Eye (tissue), 1 donor: ENCODE data around the gene LRRC15.

ENCODE experiments used
- DNase-seq: peaks from one replicate; pipeline ENCODE4 v3.0.0-alpha.2; 2015

Gene LRRC15

DNA sequence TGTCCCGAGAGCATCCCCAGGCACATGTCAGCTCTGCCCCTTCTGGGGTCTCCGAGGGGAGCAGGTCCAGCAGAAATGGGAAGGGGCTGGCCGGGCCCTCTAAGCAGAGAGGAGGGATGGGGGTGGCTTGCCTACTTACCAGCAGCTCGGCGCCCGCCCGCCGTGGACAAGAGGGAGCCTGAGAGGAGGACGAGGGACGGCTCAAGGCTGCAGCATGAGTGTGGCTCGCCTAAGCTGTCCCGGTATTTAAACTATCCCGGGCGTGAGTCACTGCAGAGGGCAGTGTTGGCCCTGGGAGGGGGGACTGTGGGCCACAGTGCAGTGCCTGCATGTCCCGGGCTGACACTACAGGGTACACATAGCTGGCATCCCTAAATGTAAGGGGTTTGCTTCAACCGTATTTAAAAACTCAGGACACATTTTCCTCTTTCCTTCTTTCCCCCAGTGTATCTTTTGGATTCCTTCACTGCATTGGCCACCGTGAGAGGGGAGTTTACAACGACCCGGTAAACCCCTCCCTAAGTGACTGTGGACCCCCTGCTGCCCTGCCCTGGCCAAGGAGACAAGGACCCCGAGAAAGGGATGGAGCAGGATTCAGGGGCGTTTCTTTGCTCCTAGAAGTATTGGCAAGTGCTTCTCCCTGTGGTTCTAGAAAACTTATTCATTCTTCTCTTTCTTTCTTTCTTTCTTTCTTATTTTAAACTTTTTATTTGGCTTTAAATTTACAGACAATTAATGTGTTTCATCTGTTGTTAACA is at the start of gene LRRC15:
TSS of gene LRRC15 (minus strand) at position 222 of the 758 bp plus-strand sequence. CDS start 8,700 bp downstream, outside the sequence.
- peak; percentile 34 for DNase-seq

DNA sequence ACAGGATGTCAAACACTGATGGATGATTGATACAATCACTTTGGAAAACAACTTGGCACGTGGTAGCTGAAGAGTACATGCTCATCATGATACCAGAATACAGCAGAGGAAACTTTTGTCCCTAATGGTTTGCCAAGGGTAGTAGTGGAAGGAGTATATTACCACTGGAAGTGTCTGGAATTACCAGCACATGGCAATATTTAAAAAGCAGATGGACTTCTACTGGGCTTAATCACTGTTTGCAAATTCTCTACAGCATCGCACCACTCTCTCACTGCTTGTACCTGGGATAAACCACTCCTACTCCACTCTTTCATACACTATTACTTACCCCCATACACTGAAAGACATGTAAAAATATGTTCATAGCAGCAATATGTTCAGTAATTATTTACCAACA is 49.1 kb upstream of the LRRC15 start:
- DNase-seq, result no peak

DNA sequence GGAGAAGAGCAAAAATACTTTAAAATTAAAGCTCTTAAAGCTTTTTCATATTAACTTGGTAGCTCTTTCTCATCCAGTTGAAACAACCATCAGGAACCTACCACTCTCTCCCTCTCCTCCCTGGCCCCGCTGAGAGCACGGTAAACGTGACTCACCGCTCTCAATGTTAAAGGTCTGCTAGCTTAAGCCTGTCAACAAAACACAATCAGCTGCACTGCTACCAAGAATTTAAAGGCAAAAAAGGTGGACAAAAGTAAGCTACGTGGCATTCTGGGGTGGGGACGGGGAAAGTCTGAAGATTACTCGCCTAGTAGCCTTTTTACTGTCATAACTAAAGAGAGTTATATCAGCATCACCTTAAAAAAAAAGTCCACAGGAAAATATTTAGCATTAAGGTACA is 37.9 kb upstream of the LRRC15 start:
- DNase-seq, result no peak

DNA sequence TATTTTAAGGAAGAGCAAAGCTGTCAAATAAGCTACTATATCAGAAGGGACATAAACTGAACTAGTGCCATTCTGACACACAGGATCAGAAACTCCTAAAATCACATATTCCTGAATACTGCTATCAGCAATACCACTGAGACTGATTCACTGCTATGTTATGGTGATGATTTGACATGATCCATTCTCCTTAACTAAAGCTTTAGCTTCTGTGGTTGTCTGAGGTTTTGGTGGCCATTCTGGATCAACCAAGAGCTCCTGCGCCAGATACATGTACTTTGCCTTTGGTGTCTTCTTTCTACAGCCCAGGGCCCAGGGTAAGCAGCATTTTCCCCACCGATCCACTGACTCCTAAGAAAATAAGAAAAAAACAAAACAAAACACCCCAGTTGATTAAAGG is 36.2 kb upstream of the LRRC15 start:
- no peak for DNase-seq

DNA sequence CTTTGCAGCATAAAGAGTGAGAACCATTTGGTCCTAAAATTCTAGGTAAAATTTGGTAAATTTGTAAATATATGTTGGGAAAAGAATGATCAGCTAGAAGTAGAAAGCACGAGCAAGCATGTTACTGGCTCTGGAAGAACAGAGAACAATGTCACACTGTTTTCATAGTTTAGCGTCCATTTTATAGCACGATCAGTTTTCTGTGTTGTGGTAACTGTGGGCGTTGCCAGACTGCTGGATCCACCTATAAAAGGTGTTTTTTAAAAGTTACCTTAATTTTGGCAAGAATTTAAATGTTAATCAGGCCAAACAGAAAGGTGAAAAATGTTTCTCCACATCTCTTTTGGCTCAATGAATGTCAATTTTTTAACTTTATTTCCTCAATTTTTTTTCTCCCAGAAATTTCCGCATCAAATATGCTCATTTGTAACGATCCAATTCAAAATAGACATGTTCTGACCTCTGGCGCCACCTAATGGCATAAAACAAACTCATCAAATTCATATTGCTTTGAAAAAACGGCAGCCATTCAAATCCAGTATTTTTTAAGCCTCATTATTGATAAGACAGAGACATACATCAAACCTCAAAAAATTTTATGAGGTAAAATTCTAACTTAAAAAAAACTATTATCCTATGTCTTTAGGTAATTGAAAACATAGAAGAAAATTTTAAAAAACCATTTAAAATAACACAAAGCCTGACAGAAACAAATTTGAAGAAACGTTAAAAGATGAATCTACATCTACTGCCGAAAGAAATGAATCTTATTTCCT is 35.0 kb upstream of the LRRC15 start:
- DNase-seq, result peak; percentile 87

DNA sequence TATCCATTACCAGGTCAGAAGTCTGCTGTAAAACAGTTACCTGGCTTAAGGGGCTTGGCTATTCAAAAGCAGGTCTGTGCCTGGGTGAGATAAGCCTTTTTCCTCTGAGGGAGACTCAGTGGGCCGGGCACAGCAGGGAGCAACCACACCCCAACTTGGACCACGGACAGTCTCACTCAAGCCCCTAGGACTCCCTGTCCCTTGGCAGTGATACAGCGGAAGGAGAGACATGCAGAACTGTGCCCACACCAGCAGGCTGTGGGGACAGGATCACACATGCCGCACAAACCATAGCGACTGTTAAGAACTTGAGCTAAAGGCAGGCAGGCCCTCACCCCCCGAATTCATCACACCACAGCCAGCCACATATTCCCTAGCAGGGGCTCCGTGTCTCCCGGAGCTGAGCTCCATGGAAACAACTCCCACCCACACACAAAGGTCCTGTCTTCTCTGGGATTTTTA is 32.4 kb upstream of the LRRC15 start:
- DNase-seq, result no peak

DNA sequence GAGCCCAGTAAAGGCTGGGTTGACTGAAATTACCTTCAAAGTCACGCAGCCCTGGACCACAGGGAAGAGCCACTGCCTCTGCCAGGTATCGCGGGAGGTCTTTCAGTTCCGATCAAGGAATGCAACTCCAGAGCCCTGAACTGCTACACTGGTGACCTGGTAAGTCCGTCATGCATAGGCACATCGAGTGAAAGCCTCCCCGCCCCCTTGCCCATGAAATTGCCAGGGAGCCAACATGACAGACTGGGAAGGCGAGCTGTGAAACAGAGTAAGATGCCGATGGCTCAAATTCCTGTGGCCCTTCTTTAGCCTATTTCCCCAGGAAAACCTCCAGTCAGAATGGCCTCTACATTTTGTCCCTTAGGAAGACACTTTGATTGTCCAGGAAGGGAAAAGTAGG is 31.8 kb upstream of the LRRC15 start:
- DNase-seq, result no peak

DNA sequence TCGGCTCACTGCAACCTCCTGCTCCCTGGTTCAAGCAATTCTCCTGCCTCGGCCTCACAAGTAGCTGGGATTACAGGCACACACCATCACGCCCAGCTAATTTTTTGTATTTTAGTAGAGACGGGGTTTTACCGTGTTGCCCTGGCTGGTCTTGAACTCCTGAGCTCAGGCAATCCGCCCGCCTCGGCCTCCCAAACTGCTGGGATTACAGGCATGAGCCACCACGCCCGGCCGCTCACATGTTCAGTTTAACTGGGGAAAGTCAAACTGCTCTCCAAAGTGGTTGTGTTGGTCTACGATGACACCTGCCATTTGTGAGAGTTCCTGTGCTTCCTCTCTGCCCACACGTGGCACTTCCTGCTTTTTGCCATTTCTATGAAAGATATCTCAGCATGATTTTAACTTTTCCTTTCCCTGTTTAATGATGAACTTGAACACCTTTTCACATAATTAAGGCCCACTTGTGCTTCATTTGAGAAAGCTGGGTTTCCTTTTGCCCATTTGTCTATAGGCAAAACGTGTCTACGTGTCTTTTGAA is 30.4 kb upstream of the LRRC15 start:
- no peak for DNase-seq

DNA sequence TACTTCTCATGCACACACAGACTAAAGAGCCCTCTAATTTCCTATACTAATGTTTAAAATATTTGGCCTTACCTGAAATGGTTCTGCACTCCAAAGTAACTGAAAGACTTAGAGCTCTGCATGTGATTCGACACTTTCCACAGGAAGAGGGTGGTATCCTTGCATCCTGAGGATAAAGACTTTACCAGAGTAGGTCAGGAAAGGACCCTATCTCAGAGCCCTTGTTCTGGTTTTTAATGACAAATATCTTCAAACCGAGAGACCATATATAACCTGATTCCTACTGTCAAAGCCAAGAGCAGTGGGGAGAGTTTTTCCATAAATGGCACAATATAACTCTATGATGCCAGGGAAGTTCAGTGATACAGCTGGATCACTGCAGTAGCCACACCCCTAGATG is 29.6 kb upstream of the LRRC15 start, which contains the start of gene GP5:
TSS of gene GP5 (minus strand) at position 101 of the 400 bp plus-strand sequence. CDS start 984 bp downstream, outside the sequence.
- DNase-seq, result no peak

DNA sequence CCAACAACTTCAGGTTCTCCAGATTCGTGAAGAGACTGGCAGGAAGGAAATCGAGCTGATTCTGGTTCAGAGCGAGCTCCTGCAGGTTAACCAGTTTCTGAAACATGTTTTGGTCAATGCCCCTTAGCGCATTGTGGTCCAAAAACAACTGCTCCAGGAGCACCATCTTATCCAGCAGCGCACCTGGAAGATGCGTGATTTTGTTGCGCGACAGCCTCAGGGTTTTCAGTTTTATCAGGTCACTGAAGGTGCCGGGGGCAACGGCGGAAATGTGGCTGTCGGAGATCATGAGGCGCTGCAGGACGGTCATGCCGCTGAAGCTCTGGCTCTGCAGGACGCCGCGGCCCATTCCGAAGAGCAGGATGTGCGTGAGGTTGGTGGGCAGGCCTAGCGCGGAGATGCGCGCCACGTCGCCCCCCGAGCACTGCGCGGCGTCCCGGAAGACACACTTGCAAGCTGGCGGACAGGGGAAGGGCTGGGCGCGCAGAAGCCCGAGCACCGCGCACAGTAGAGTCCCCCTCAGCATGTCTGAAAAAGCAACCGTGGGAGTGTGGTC is 28.3 kb upstream of the LRRC15 start:
- peak; percentile 69 for DNase-seq

DNA sequence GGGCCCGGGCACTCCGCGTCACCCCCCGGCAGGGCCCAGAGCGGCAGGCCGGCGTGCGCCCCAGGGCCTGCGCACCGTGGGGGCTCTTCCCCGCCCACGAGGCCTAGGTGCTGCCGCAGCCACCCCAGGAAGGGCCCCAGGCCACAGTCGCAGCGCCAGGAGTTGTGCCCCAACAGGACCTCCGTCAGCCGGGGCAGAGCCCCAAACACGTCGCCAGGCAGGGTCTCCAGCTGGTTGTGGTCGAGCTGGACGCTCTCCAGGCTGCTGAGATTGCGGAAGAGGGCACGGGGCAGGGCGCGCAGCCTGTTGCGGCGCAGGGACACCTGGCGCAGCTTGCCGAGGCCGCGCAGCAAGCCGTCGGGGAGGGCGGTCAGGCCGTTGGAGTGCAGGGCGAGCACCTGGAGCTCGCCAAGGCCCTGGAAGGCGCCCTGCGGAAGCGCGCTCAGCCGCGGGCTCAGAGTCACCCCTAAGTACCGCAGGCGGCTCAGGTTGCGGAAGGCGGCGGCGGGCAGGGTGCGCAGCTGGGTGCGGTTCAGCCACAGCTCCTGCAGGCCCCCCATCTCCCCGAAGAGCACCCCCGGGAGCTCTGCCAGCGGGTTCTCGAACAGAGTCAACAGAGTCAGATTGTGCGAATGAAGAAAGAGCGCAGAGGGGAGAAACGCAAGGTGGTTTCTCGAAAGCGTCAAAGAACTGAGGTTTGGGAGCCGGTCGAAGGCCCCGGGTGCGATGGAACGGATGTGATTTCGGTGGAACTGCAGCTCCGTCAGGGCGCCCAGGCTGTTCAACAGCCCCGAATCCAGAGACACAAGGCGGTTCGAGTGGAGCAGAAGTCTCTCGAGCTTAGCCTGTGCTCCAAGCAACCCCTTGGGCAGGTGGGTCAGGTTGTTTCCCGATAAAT is 27.6 kb upstream of the LRRC15 start:
- DNase-seq, result peak; percentile 64

DNA sequence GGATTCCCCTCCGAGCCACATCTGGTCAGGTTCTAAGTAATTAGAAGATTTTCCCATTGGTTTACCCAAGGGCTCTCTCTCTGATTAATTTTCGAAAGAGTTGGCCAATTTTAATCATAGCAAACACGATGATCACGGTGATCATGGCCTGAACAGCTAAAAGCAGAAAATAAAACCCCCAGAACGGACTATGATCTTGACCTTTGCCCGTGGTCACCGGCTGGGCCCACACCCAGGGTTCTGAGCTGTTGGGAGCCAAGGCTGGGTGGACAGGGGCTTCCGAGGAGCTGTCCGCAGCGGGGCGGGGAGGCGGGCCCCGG is 27.0 kb upstream of the LRRC15 start:
- DNase-seq, result no peak

DNA sequence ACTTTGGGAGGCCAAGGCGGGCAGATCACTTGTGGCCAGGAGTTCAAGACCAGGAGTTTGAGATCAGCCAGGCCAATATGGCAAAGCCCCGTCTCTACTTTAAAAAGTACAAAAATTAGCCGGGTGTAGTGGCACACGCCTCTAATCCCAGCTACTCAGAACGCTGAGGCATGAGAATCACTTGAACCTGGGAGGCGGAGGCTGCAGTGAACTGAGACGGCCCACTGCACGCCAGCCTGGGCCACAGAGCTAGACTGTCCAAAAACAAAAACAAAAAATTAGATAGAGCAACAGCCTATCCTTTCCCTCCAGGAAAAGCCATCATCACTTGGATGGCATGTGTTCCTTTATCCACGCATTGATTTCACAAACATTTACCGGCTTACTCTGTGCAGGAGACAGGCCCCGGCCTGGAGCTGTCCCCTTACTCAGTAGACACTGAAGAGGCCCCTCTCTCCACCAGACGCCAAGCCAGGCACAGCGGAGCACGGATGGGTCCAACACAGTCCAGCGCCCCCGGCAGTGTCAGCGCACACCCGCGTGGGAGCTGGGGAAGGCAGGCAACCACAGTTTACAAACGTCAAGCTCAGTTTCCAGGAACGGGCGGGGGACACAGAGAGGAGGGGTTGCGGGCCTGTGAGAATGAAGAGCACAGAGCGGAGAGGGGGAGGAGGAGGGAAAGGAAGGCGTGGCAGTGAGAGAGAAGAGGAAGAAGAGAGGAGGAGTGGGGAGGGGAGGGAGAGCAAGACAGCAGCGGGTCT is 26.4 kb upstream of the LRRC15 start:
- peak; percentile 80 for DNase-seq

DNA sequence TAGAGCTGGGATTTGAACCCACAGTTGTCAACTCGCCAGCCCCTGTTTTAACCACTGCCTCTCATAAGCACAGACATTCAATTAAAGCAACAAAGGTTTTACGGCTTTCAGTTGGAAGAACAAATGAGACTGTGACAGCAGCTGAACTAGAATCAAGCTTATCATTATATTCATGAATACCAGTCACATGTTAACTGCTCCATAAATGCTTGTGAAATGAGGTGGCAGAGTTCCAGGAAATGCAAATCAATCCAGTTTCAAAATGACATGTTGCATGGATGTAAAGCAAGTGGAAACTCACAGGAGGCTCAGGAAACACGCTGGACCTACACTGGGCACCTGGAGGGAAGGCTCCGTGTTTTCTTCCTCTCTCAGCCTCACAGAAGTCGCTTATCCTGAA is 25.7 kb upstream of the LRRC15 start:
- DNase-seq, result peak; percentile 35

DNA sequence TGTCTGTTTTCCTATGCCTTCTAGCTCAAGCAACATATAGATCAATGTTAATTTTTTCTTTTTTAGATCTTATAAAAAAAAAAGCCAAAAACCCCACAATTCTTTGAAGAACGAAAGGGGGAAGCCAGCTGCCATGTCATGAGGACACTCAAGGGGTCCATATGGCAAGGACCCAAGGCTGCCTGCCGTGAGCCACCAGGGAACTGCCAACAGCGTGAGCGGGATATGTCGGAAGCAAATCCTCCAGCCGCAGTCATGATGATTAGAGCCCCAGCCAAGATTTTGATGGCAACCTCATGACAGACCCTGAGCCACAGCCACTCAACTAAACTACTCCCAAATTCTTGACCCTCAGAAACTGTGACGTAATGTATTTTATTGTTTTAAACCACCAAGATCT is 23.0 kb upstream of the LRRC15 start:
- no peak for DNase-seq

DNA sequence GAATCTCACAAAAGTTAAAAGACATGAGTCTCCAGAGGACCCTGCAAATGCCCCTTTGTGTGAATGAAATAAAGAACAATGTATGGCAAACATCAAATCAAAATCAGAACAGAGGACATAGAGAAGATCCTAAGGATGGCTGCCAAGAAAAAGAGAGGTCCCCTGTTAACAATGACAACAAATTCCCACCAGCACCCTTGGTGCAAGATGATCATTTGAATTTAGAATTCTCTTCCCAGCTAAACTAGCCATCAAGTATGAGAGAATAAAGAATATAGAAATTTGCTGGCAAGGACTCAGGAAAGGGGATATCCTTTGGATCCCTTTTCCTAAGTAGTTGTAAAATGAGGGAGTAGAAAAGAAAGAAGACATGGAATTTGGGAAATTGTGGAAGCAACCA is 21.3 kb upstream of the LRRC15 start:
- DNase-seq, result no peak

DNA sequence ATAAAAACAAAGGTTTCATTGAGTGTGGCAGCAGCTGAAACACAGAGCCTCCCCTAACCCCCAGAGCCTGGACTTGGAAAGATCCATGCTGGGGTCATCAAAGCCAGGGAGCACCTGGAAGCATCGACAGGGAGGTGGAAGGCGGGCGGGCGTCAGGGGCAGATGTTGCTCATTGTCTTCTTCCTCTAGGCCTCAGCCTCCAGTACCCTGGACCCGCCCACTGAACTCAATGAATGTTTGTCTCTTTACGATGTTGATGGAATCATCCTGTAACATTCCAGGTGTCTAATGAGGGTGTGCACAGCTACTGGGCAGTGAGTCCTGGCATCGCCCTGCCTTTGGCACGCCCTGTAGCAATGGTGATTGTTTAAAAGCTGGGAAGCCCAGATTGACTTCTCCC is 19.7 kb upstream of the LRRC15 start:
- no peak for DNase-seq

DNA sequence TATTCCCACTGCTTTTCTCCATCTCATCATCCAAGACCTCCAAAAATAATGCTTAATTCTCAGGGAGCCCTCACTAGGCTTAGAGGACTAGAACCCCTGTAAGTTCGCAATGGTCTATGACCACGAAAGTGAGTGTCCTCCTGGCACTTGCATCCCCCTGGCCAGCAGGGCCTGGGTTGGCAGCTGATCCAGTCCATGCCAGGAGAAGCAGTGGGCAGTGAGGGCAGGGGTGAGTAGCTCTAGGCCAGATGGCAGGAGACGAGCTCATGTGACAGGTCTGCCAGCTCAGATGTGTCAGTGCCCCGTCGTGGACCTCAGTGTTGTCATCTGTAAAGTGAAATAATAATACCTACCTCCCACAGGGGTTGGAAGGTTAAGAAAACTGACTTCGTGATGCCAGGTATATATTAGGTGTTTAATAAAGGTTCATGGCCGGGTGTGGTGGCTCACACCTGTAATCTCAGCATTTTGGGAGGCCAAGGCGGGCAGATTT is 18.4 kb upstream of the LRRC15 start:
- DNase-seq, result no peak

DNA sequence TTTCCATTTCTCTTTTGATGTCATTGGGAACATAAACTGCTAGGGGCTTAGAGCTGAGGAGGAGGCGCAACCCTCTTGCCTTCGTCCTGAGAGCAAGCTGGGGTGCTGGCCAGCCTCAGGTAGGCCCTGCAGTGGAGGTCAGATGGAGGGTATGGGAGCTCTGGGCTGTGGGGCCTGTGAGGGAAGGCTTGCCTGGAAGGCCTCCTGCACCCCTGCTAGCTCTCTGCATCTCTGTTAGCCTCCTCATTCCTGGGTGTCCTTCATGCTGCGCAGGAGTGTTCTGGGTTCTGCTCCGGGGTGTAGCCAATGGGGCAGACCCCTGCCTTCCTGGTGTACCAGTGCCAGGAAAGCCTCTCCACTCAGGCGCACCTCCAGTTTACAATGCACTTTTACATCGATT is 17.7 kb upstream of the LRRC15 start:
- DNase-seq, result no peak

DNA sequence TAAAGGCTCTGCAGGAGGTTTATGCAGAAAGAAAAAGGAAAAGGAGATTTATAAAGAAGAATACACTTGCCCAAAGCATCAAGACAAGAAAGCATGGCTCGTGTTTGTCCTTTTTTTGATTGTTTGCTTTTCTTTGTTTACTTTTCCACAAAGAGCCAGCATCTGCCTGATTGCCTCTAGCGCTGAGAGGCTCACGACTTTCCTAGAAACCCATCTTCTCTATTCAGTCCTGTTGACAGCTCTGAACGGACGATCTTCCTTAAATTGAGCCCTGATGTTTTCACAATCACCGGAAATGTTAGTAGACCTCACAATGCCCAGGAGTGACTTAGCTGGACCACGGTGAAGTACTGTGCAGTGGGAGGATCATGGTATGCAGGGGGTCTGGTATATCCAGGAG is 17.1 kb upstream of the LRRC15 start:
- no peak for DNase-seq

DNA sequence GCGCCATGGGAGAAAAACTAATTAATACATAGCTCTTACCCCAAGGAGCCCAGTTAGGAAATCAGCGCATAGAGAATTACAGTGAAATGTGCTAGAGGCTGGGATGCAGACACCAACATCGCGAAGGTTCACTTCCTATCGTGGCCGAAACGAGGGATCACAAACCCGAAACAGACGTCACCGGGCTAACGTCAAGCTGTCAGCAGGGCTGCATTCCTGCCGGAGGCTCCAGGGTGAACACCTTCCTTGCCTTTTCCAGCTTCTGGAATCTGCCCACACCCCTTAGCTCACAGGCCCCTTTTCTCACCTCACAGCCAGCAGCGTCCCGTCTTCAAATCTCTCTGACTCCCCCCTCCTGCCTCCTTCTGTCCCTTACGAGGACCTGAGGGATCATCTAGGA is 16.5 kb upstream of the LRRC15 start:
- DNase-seq, result no peak

DNA sequence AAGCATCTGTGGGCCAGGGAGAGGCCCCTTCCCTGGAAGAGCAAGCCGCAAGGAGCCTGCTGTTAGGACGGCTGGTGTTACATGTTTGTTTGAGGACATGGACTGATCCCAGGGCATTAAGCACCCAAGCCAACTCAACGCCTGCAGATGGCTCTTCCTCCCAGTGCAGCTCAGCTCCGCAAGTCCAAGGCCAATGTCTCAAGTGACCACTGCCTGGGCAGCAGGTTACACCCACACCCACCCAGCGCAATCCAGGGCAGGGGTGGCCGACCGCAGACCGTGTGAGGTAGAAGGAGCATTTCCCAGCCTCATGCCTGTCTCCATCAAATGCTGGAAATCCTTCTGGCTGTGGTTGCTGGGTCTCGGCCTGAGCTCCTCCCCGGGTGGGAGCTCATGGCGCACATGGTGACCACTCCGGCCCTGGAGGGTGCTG is 15.0 kb upstream of the LRRC15 start:
- no peak for DNase-seq
